HG02840 (cell line): ENCODE data around the gene BUB1B.
"Not testable (repeated sequence)": the region's sequence is repeated elsewhere in the genome, so short reads cannot be mapped to it uniquely, and the experiment has no call there.

Experiments used
- ATAC-seq: cut with Tn5 transposase; IDR thresholded peaks from one replicate; pipeline ENCODE4 v1.9.1; 2021; ENCODE audit warnings: mild to moderate bottlenecking, moderate library complexity, moderate number of reproducible peaks; ENCODE audit not compliant: unreplicated experiment, low FRiP score

The BUB1B gene

GRCh38 chr15:40136470-40137302 lies 24.2 kb upstream of the BUB1B start:
- no peak for ATAC-seq

GRCh38 chr15:40137303-40138200 lies 23.3 kb upstream of the BUB1B start:
- ATAC-seq: no peak

GRCh38 chr15:40138201-40138570 lies 22.7 kb upstream of the BUB1B start:
- ATAC-seq: not testable (repeated sequence)

GRCh38 chr15:40142428-40142827 lies 18.4 kb upstream of the BUB1B start:
- ATAC-seq: no peak

GRCh38 chr15:40146037-40146436 lies 14.8 kb upstream of the BUB1B start:
- no peak for ATAC-seq

GRCh38 chr15:40149339-40149738 lies 11.5 kb upstream of the BUB1B start:
- no peak for ATAC-seq

GRCh38 chr15:40150163-40150925 lies 10.5 kb upstream of the BUB1B start:
- ATAC-seq: no peak

GRCh38 chr15:40151499-40151898 lies 9.4 kb upstream of the BUB1B start:
- ATAC-seq: no peak

GRCh38 chr15:40151991-40152390 lies 8.9 kb upstream of the BUB1B start:
- no peak for ATAC-seq

GRCh38 chr15:40154821-40155220 lies 6.0 kb upstream of the BUB1B start:
- ATAC-seq: not testable (repeated sequence)

GRCh38 chr15:40155270-40155910 lies 5.5 kb upstream of the BUB1B start:
- ATAC-seq: no peak

GRCh38 chr15:40157778-40158447 lies 3.0 kb upstream of the BUB1B start:
- ATAC-seq: no peak

GRCh38 chr15:40160021-40160420 lies 848 bp upstream of the BUB1B start:
- no peak for ATAC-seq

- no peak for ATAC-seq
These were observed 973 bp downstream of the BUB1B start for GRCh38 chr15:40161693-40162391.

GRCh38 chr15:40162552-40162951 lies 1.7 kb downstream of the BUB1B start:
- no peak for ATAC-seq

- ATAC-seq: no peak
These were observed 3.0 kb downstream of the BUB1B start for GRCh38 chr15:40163657-40164416.

- not testable (repeated sequence) for ATAC-seq
These were observed 6.5 kb downstream of the BUB1B start for GRCh38 chr15:40167374-40167773.

- no peak for ATAC-seq
These were observed 14.3 kb downstream of the BUB1B start for GRCh38 chr15:40175160-40175559.
